ENCODE data around the gene MANF.
"Not testable (repeated sequence)": the region's sequence is repeated elsewhere in the genome, so short reads cannot be mapped to it uniquely, and the experiment has no call there.

The MANF gene

GRCh38 chr3:51373658-51374421 lies 11.3 kb upstream of the MANF start:
- DNase-seq: no peak

- no peak for DNase-seq
These were observed 10.6 kb upstream of the MANF start for GRCh38 chr3:51374456-51374855.

- no peak for DNase-seq
These were observed 10.0 kb upstream of the MANF start for GRCh38 chr3:51375136-51375535.

GRCh38 chr3:51375571-51375970 lies 9.5 kb upstream of the MANF start:
- no peak for DNase-seq

- DNase-seq: no peak
These were observed 7.0 kb upstream of the MANF start for GRCh38 chr3:51378065-51378464.

GRCh38 chr3:51378726-51379125 lies 6.4 kb upstream of the MANF start:
- DNase-seq: no peak

- no peak for DNase-seq
These were observed 5.8 kb upstream of the MANF start for GRCh38 chr3:51379301-51379700.

GRCh38 chr3:51379746-51380455 lies 5.2 kb upstream of the MANF start:
- DNase-seq: no peak

- DNase-seq: no peak
These were observed 4.3 kb upstream of the MANF start for GRCh38 chr3:51380601-51381332.

- DNase-seq: no peak
These were observed 3.8 kb upstream of the MANF start for GRCh38 chr3:51381333-51381705.

GRCh38 chr3:51382076-51382745 lies 2.9 kb upstream of the MANF start:
- DNase-seq: no peak

- DNase-seq: no peak
These were observed 2.0 kb upstream of the MANF start for GRCh38 chr3:51382947-51383578.

GRCh38 chr3:51384055-51384725 lies 901 bp upstream of the MANF start:
- DNase-seq: peak; percentile 18

GRCh38 chr3:51385621-51386091 lies 565 bp downstream of the MANF start:
- peak; percentile 22 for DNase-seq

GRCh38 chr3:51386159-51386851 lies 1.2 kb downstream of the MANF start:
- DNase-seq: no peak

GRCh38 chr3:51386852-51387229 lies 1.8 kb downstream of the MANF start:
- no peak for DNase-seq

- not testable (repeated sequence) for DNase-seq
These were observed 2.2 kb downstream of the MANF start for GRCh38 chr3:51387281-51387680.

GRCh38 chr3:51388286-51389029 lies 3.4 kb downstream of the MANF start:
- DNase-seq: no peak

- DNase-seq: peak; percentile 68
These were observed 4.5 kb downstream of the MANF start for GRCh38 chr3:51389423-51390183.
